HL-60 (cell line): ENCODE results near the gene TRERF1.

ENCODE experiments used
- CTCF ChIP-seq: IDR thresholded peaks from one replicate; pipeline ENCODE4 v1.5.1; 2011; ENCODE audit warnings: low read length, control low read depth, inconsistent platforms; ENCODE audit not compliant: insufficient read depth
- GABPA ChIP-seq: IDR thresholded peaks from 2 replicates; pipeline ENCODE4 v1.6.1; 2012; ENCODE audit warnings: low read depth
- POLR2AphosphoS5 ChIP-seq: IDR thresholded peaks from 2 replicates; pipeline ENCODE4 v1.6.1; 2012; ENCODE audit warnings: low read depth
- REST ChIP-seq: IDR thresholded peaks from 2 replicates; pipeline ENCODE4 v1.6.1; 2012; ENCODE audit warnings: low read depth; ENCODE audit not compliant: insufficient replicate concordance
- SPI1 ChIP-seq: IDR thresholded peaks from 2 replicates; pipeline ENCODE4 v1.6.1; 2012; ENCODE audit warnings: low read depth, mild to moderate bottlenecking, borderline replicate concordance

- TF ChIP-seq POLR2AphosphoS5, result no peak
- TF ChIP-seq CTCF, result no peak
- no peak for TF ChIP-seq REST
- no peak for TF ChIP-seq GABPA
- TF ChIP-seq SPI1, result no peak
These were observed 176.2 kb downstream of the TRERF1 start for GRCh38 chr6:42275376-42276033.
